Effector memory CD4-positive, alpha-beta T cell (primary cell): ENCODE data around the gene DEFB108B.
"Not testable (repeated sequence)": the region's sequence is repeated elsewhere in the genome, so short reads cannot be mapped to it uniquely, and the experiment has no call there.

ENCODE experiments used
- DNase-seq, 3 donors: peaks; one replicate each; pipeline ENCODE4 v3.0.0-alpha.2; 2020
- H3K27ac ChIP-seq: 2 replicates; pipeline ENCODE4 v1.7.0; 2013; ENCODE audit warnings: mild to moderate bottlenecking, low read length, moderate library complexity; ENCODE audit not compliant: insufficient read depth, poor library complexity, severe bottlenecking
- H3K27me3 ChIP-seq: replicated peaks from 2 replicates; pipeline ENCODE4 v1.7.0; 2013; ENCODE audit warnings: mild to moderate bottlenecking, low read length; ENCODE audit not compliant: insufficient read depth, control insufficient read depth, poor library complexity, severe bottlenecking
- H3K36me3 ChIP-seq: 2 replicates; pipeline ENCODE4 v1.7.0; 2013; ENCODE audit warnings: mild to moderate bottlenecking, low read length, moderate library complexity; ENCODE audit not compliant: control insufficient read depth, insufficient read depth
- H3K4me1 ChIP-seq: 2 replicates; pipeline ENCODE4 v1.7.0; 2013; ENCODE audit warnings: low read length, mild to moderate bottlenecking; ENCODE audit not compliant: control insufficient read depth, insufficient read depth, poor library complexity, severe bottlenecking
- H3K4me3 ChIP-seq: 2 replicates; pipeline ENCODE4 v1.7.0; 2013; ENCODE audit warnings: low read length, low read depth, mild to moderate bottlenecking; ENCODE audit not compliant: insufficient read depth, poor library complexity, severe bottlenecking
- H3K9me3 ChIP-seq: 2 replicates; pipeline ENCODE4 v1.7.0; 2013; ENCODE audit warnings: mild to moderate bottlenecking, low read length, moderate library complexity; ENCODE audit not compliant: control insufficient read depth

Gene DEFB108B

GRCh38 chr11:71863978-71864627, 31.1 kb downstream of the DEFB108B start:
- not testable (repeated sequence) for H3K36me3 ChIP-seq, DNase-seq, H3K4me3 ChIP-seq, H3K27me3 ChIP-seq, H3K4me1 ChIP-seq, H3K27ac ChIP-seq, H3K9me3 ChIP-seq

GRCh38 chr11:71867209-71867608, 34.2 kb downstream of the DEFB108B start:
- not testable (repeated sequence) for H3K4me3 ChIP-seq, H3K36me3 ChIP-seq, H3K27me3 ChIP-seq, H3K9me3 ChIP-seq, H3K27ac ChIP-seq, H3K4me1 ChIP-seq, DNase-seq

GRCh38 chr11:71869931-71870330, 36.9 kb downstream of the DEFB108B start:
- H3K4me1 ChIP-seq, H3K27me3 ChIP-seq, H3K4me3 ChIP-seq, H3K9me3 ChIP-seq, DNase-seq, H3K36me3 ChIP-seq, H3K27ac ChIP-seq: not testable (repeated sequence)

GRCh38 chr11:71870661-71871060, 37.7 kb downstream of the DEFB108B start:
- not testable (repeated sequence) for H3K36me3 ChIP-seq, H3K9me3 ChIP-seq, H3K27me3 ChIP-seq, DNase-seq, H3K4me3 ChIP-seq, H3K27ac ChIP-seq, H3K4me1 ChIP-seq

GRCh38 chr11:71876262-71876661, 43.3 kb downstream of the DEFB108B start:
- not testable (repeated sequence) for H3K27me3 ChIP-seq, H3K4me1 ChIP-seq, DNase-seq, H3K9me3 ChIP-seq, H3K4me3 ChIP-seq, H3K36me3 ChIP-seq, H3K27ac ChIP-seq

GRCh38 chr11:71878059-71878458, 45.1 kb downstream of the DEFB108B start, which contains the start of gene DEFB131B:
Gene DEFB131B, plus strand, starts transcription at chr11:71878453. Its CDS starts 0 bp downstream, at chr11:71878453.
- not testable (repeated sequence) for DNase-seq

GRCh38 chr11:71885806-71886205, 52.8 kb downstream of the DEFB108B start:
- not testable (repeated sequence) for H3K9me3 ChIP-seq, H3K27ac ChIP-seq, H3K4me1 ChIP-seq, H3K27me3 ChIP-seq, H3K4me3 ChIP-seq, H3K36me3 ChIP-seq, DNase-seq

More at GRCh38 chr11:71878059-71878458, 45.1 kb downstream of the DEFB108B start, which contains the start of gene DEFB131B:
- H3K27ac ChIP-seq, H3K27me3 ChIP-seq, H3K36me3 ChIP-seq, H3K4me3 ChIP-seq, H3K4me1 ChIP-seq, H3K9me3 ChIP-seq: not testable (repeated sequence)
